Jurkat, Clone E6-1 (cell line): ENCODE results near the gene RGS7.
"Not testable (repeated sequence)": the region's sequence is repeated elsewhere in the genome, so short reads cannot be mapped to it uniquely, and the experiment has no call there.

ENCODE experiments used
- DNase-seq: peaks from one replicate; pipeline ENCODE4 v3.0.0-alpha.2; 2011; ENCODE audit warnings: low read depth, low spot score
- H3K4me3 ChIP-seq: 2 replicates; pipeline ENCODE4 v1.5.1; 2011; ENCODE audit warnings: mild to moderate bottlenecking, low read length, control low read depth, moderate library complexity

Gene RGS7

GRCh38 chr1:240737298-240737697 lies 619.7 kb downstream of the RGS7 start:
- H3K4me3 ChIP-seq: no peak overlapping the region
- DNase-seq: no peak

GRCh38 chr1:240734705-240735104 lies 622.3 kb downstream of the RGS7 start:
- H3K4me3 ChIP-seq, DNase-seq: not testable (repeated sequence)

GRCh38 chr1:240734001-240734400 lies 623.0 kb downstream of the RGS7 start:
- no peak overlapping the region for H3K4me3 ChIP-seq
- DNase-seq: no peak

GRCh38 chr1:240732390-240732789 lies 624.6 kb downstream of the RGS7 start:
- peak; percentile 42 for DNase-seq

More at GRCh38 chr1:240732390-240732789, 624.6 kb downstream of the RGS7 start:
- no peak overlapping the region for H3K4me3 ChIP-seq
